Right kidney (tissue), 1 donor: ENCODE results near the gene HACD2.

Experiments
- DNase-seq: peaks from one replicate; pipeline ENCODE4 v3.0.0-alpha.2; 2016

The HACD2 gene

DNA sequence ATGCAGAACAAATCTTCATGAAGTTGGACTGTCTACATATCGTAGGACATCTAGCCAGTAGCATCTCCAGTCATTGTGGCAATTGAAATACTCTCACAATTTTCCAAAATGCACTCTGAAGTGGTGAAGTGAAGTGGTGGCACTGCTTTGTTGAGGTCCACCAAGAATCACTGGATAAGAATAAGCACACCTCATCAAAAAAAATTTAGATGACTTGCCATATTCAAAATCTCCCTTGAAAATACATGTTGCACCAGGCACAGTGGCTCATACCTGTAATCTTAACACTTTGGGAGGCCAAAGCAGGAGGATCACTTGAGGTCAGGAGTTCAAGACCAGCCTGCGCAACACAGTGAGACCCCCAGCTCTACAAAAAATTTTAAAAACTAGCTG is 12.9 kb downstream of the HACD2 start:
- DNase-seq, result no peak

DNA sequence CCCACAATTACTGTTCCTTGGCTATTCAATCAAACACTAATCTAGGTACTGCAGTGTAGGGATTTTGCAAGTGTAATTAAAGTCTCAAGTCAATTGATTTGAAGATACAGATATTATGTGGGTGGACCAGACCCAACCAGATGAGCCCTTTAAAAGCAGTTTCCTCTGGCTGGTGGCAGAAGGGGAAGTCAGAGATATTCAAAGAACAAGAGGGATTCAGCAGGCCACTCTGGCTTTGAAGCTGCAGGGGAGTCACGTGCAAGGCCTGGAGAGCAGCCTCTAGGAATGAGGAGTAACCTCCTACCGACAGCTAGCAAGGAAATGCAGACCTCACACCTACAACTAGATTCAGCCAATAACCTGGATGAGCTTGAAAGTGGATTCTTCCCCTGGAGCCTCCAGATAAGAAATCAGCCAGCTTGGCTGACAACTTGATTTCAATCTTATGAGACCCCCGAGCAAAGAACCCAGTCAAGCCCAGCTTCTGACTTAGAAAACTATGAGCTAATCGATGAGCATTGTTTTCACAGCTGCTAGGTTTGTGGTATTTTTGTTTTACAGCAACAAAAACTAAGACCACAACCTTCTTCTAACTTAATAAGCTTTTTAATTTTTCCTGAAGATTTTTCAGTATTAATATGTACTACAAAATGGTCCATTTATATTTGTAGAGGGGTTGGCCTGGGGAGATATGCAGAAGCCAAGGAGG is 13.4 kb downstream of the HACD2 start:
- DNase-seq, result no peak

DNA sequence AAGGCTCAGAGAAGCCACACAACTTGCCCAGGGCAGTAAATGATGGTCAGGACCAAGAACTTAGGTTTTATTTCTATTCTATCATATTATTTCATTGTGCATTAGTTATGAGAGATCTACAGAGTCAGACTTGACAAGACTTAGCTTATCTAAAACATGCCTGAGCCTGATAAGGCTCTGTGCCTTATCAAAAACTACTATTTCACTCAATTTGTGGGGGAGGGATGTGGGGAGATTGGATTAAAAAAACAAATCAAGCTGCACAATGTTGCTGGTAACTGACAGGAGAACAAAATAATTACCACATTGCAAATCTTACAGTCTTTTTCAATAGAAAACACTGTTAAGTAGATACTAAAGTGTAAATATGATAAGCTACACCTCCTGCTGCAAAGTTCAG is 16.0 kb downstream of the HACD2 start:
- no peak for DNase-seq

DNA sequence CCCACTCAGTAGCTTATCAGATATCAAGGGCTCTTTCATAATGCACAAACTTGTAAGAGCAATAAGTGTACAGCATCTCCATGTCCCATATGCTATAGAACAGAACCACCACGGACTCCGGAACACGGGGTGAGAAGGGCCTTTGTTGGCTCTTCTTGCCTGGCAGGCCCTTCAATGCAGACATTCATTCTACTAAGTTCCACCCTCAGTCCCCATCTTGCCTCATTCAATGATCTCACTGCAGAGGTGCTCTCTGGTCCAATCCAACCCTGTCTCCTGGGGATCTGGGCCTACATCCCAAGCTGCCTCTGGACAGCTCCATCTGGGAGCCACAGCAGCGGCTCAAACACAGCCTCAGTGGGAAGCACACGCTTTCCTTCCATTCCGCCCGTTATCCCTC is 16.8 kb downstream of the HACD2 start:
- no peak for DNase-seq

DNA sequence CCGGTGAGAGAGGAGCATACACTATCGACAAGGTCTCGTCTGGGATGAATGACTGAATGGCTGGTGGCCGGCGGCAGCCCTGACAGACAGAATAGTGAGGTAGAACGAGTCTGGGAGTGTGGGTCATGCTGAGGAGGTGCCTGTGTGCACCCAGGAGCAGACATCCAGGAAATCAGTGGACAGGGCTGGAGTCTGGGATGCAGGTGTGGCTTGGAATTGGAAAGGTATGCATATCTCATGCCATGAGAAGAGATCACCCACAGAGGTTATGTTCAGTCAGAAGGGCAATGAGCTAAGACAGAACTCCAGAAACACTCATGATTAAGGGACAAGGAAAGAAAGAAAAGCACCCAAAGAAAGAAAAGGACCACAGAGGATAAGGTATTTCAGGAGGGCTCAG is 20.8 kb downstream of the HACD2 start:
- no peak for DNase-seq

DNA sequence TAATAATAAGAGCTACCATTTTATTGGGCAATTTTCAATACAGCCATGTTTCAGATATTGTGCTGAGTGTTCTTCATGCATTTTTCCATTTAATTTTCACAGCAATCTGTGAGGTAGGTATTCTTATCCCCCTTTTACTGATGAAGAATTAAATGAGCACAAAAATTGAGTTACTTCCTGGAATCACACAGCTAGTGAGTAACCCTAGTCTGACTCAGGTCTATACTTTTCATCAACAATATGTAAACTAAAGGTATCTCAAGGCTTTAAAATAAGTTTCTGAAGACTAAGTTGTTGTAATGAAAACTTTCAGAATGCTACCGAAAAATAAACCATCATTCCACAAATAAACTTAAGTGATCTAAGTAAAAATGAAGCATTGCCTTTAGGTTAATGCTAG is 22.3 kb downstream of the HACD2 start:
- DNase-seq, result no peak

DNA sequence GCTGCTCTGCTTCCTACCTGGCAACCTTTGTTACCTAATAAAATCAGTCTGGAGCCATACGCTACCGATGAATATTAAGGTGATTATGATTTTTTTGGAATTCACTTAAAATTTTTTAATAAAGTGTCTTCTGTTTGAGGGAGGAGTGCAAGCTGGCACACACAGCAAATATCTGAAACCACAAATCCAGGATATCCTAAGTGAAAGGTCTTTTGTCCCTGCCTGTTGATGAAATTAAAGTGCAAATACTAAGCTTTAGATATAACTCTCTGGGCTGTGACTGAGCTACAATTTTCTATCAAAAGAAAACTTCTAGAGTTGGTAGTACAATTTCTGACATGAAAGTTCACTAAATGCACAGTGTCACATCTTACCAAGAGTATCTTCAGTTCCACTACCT is 23.7 kb downstream of the HACD2 start:
- DNase-seq, result no peak

DNA sequence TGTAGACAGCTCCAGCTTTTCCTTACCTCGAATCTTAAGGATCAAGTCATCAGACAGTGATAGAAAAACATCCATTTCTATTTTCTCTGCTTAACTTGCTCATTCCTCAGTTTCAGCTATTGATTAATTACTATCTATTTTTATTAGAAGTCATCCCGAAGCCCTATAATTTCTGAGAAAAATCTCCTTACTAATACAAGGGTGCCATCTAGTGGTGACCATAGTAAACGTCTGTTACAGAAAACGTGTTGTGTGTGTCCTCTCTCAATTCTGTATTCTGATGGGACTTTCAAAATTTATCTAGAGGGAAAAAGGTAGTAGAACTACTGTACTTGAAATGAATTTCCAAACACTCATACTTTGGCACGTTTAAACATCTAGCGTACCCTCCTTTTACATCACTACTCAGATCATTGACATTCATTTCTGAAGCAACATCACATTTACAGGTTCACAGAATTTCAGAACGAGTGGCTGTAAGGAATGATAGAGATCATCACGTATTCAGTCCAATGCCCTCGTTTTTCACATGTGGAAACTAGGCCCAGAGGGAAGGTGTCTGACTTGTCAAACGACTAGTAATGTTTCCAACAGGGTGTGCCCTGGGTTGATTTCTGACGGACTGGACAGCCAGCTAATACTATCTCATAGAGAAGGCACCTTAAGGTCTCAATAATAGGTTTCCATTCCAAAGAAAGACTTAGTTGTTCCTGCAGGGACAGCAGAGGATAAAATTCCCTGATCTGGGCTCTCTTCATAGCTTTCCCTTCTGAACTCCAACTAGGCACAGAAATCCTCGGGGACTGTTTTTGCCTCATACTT is 25.6 kb downstream of the HACD2 start:
- no peak for DNase-seq

DNA sequence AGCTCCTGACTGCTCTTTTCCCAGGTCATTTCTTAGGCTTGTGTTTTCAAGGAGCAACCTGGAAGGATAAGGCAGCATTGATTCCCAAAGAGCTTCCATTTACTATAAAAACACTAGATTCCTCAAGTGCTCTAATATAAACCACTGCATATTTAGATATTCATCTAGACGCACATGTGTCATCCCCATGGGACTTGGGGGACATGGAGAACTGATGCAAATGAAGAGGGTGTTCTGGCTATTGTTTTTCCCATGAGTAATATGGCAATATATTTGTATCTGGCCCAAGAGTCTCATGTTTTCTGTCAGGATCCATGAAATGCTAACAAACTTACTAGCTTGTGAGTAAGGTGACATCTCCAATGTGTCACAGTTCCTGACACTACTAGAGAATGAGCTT is 31.3 kb downstream of the HACD2 start:
- DNase-seq, result no peak

DNA sequence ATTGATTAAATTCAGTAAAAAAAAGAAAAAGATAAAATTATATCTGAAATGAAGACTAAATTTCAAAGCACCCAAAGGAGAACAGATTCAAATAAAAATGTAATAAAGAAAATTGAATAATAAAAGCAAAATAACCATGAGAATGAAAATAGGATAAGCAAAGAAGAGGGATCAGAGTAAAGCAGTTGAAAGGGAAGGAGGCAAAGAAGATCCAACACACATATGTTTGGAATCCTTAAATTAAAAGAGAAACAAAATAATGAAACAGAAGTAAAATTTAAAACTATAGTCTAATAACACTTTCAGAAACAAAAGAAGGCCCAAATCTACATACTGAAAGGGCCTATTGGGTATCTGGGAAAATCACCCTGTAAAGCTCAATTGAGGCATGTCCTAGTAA is 32.1 kb downstream of the HACD2 start:
- no peak for DNase-seq

DNA sequence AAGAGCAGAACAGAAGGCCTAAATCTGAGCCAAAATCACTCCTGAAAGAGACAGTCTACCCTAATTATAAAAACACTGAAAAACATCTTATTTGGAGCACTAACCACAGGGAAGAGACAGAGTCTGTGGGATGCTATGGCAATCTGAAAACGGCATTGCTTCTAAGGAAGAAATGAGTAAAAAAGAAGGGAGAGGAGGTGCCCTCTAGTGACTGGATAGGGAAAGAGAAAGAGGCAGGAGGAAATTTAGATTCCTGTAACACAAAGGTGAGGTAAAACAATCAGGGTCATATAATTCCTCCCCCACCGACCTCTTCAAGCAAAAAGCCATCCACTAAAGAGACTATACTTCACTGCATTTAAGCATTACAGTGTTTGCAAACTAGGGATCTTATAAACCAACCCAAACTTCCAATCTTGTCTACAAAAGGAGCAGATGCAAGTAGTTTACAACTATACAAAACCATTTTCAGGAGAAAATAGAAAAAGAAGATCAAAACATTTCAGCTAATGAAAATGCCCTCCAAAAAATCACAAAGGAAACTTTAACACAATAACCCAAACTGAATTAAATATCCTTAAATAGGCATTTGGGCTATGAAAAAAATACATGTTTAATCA is 32.6 kb downstream of the HACD2 start:
- DNase-seq, result no peak

DNA sequence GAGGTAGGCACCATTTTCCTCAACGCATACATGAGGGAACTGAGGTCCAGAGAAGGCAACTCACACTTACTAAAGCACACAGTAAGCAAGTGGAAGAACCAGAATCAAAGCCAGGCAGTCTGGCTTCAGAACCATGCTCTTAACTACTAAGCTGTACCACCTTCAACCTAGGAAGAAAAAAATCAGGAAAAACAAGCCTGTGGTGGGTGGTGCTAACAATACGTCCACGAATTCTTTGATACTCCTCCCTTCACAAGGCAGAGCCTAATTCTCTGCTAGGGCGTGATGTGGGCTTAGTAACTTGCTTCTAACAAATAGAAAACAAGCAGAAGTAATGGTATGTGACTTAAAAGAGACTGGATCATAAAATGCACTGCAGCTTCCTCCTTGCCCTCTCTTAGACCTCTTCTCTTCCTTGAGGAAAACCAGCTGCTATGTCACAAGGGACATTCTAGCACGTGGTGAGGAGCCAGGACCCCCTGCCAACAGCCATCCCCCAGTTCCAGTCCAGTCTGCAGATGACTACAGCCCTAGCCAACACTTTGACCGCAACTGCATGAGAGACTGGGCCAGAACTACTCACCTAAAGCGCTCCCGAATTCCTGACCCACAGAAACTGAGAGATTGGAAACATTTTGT is 36.9 kb downstream of the HACD2 start:
- DNase-seq, result peak; percentile 20

DNA sequence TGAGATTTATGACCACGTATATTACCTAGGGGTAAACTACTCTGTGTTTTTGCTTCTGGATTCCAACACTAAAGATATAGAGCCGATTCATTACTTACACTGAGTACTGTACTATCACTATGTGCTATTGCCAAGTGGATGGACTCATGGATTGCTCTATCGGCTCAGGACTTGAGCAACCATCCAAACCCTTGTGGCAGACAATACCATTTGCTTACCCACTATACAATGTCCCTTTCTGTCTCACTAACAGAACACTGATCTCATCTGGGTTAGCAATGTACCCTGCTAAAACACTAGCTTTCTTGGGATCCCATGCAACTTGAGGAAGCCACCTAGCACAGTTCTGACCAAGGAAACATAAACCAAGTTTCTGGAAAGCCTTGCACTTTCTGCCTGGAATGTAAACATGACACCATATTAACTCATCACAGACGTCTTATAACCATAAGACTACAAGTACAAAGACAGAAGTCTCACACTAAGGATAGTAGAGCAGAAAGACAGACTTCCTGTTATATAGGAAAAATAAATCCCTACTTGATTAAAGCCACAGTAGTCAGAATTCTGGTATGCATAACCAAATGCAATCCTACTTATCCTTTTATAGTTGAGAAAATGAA is 38.6 kb downstream of the HACD2 start:
- DNase-seq, result no peak

DNA sequence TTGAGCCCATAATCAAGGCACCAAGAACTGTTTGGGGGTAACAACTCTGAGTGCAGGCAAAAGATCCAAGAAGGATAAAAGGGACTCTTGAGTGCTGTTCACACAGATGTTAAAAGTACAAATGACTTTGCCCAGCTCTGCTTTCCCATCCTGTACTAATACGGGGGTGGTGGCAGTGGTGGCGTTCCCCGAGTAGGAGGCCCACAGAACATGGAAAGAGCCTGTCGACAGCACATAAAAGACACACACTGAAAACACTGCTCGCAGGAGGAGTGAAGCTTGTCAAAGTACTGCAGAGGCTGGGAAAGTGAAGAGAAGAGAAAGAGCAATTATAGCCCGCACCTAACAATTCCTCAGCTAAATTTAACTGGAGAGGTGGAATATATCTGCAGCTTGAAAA is 40.9 kb downstream of the HACD2 start:
- DNase-seq, result no peak

DNA sequence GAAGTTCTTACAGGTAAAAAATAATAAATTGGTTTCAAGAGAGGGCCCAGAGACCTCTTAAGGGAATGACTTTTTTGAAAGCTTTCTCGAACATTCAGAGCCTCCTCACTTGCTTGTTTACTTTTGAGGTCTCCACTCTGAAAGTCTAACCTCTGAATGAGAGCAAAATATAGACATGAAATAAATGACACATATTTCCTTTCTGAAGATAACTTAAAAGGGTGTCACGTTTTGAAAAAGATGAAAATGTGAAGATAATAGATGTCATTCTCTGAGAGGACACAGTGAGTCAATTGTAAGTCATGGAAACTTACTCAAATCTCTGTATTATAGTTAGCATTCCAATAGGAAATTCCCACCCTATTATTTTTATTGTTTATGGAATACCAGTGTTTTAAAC is 44.6 kb downstream of the HACD2 start:
- no peak for DNase-seq

DNA sequence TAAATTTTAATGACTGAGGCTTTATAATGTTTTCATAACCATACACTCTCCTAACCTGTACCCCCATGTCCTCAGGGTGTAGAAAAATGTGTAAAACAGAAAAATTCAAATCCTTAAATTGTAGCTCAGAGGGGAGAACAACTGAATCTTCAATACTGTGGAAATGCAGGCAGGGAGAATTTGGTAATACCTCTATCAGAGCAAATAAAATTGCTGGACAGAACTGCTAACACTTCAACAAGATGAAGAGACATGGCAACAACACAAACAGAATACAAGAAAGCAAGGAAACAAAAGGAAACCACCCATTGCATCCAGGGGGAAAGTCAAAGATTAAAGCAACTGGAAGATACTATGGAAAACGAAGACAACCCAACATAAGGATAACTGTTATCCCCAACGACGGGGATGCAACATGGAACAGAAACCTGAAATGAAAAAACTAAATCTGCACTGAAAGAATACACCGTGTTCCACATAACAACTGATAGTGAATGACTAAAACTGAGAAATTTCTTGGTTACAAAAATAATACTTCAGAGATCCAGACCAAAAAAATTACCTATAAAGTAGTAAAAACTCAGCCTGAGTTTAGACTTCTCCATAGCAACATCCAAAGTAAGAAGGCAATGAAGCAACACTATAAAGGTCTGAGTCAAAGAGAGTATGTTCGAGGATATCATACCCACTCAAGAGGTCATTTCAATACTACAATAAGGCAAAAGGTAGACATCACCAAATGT is 48.5 kb downstream of the HACD2 start:
- no peak for DNase-seq

DNA sequence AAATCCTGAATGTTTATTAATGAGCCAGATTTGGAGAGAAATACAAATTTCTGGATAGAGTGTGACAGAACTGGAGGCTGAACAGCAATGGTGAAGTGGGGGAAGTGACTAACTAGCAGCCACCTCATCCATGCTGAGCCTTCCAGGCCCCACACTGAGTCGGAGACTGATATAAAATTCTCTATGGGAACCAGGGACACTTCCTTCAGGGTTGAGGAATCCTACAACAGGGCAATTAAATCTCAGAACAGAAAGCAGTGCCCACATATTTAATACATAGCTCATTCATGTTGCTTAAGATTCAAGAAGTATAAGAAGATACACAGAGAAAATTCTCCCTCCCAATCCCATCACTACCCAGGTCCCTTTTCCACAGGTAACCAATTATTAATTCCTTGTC is 49.3 kb downstream of the HACD2 start:
- DNase-seq, result no peak

DNA sequence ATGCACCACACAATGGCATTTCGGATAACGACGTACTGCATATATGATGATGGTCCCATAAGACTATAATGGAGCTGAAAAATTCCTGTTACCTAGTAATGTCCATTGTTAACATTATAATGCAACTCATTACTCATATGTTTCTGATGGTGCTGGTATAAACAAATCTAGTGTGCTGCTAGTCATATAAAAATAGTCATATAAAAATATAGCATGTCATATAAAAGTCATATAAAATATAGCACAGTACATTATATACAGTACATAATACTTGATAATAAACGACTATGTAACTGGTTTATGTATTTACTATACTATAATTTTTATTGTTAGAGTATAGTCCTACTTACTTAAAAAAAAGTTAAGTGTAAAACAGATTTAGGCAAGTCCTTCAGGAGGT is 50.6 kb downstream of the HACD2 start:
- DNase-seq, result no peak

DNA sequence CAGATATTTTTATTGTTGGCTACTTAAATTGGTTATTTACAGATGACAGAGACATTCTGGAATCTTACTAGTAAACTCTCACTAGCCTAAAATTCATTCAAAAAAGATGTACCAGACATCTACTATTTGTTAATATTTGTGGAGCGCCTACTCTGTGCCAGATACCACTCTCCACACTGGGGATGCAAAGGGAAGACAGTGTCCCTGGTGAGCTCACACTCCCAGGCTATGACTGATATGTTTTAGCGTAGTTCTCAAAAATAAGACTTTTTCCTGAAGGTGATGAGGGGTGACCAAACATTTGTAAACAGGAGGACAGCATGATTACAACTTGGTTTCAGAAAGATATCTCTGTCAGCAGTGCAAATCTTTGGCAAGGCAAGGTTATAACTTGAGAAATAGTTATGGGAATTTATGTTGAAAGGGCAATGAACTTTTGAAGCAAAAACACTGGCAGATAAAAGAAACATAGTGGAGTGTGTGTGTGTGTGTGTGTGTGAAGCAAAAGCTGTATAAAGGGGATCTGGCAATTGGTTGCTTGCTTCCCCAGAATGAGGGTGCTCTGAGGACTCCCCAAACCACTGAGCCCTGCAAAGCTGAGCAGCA is 51.2 kb downstream of the HACD2 start:
- DNase-seq, result no peak

DNA sequence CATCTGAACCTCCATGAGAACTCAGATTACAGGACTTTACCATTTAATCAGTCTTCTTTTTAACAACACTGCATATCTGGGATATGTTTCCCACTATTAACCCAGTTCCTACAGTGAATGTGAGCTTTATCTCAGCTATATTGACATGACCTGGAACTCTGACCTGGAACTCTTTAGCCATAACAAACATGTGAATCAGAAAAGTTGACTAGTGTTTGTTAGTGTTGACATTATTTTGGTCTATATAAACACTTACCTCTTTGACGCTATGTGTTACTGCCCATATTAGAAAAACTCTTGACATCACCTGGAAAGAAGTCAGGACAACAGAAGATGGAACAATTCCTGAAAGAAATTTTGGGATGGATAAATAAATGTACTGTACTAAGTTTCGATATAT is 56.7 kb downstream of the HACD2 start:
- no peak for DNase-seq

DNA sequence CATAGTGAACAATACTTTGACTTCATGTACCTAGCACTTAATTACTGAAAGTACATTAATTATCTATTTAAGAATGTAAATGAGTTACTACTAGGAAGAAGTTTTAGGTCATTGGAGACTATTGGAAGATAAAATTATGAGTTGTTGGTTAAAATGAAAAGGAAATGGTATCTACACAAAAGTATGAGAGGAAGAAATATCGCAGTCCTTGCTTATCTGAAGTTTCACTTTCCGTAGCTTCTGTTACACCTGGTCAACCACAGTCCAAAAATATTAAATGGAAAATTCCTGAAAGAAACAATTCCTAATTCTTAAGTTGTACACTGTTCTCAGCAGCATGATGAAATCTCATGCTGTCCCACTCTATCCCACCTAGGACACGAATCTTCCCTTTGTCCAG is 57.8 kb downstream of the HACD2 start:
- DNase-seq, result no peak

DNA sequence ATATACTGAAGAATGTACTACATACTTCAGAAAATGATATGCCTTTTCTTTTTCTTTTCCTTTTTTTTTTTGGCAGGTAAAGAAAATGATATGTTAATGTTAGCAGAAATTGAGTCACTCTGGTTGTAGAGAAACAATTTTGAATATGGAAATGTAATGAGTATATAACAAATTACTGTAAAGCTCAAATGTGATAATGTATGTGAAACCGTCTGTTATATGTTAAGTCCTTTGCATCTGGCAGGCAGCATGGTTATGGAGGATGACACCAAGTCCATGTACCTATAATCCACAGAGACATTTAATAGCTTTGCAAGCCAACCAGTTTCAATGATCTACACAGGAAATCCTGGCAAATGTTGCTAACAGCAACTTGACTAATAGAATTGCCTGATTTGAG is 58.4 kb downstream of the HACD2 start:
- no peak for DNase-seq
